GM23338 (cell line): ENCODE results near the gene SFRP5. TPM values are rescaled to one million over a fixed set of nuclear protein-coding genes. Genes with fewer than 3 reads are reported as not detected.

Experiments
- ATAC-seq: fragments of 200-7000 bp; cut with Tn5 transposase; 3 replicates; pipeline ENCODE4 v1.9.1; 2020
- DNase-seq: peaks from one replicate; pipeline ENCODE4 v3.0.0-alpha.2; 2015; ENCODE audit warnings: low spot score
- H2AFZ ChIP-seq: fragments of 200-600 bp; sonication (generic); 2 replicates; pipeline ENCODE4 v1.8.0; 2016; ENCODE audit warnings: antibody characterized with exemption, mild to moderate bottlenecking, moderate library complexity
- H3F3A ChIP-seq: fragments of 200-600 bp; sonication (generic); replicated peaks from 2 replicates; pipeline ENCODE4 v1.8.0; 2017; ENCODE audit warnings: antibody characterized with exemption, mixed run types, low read depth
- H3K27ac ChIP-seq: fragments of 200-600 bp; sonication (generic); 2 replicates; pipeline ENCODE4 v1.6.1; 2016; ENCODE audit warnings: low read depth
- H3K27me3 ChIP-seq: fragments of 200-600 bp; sonication (generic); 2 replicates; pipeline ENCODE4 v1.8.0; 2016; ENCODE audit warnings: mild to moderate bottlenecking, mixed run types, moderate library complexity; ENCODE audit not compliant: insufficient read depth
- H3K36me3 ChIP-seq: fragments of 200-600 bp; sonication (generic); 2 replicates; pipeline ENCODE4 v1.8.0; 2016; ENCODE audit warnings: mild to moderate bottlenecking; ENCODE audit not compliant: insufficient read depth
- H3K4me1 ChIP-seq: fragments of 200-600 bp; sonication (generic); 2 replicates; pipeline ENCODE4 v1.8.0; 2016; ENCODE audit warnings: mild to moderate bottlenecking, moderate library complexity; ENCODE audit not compliant: insufficient read depth
- H3K4me2 ChIP-seq: fragments of 200-600 bp; sonication (generic); 2 replicates; pipeline ENCODE4 v1.7.1; 2017; ENCODE audit warnings: mixed run types
- H3K4me3 ChIP-seq: fragments of 200-600 bp; sonication (generic); 2 replicates; pipeline ENCODE4 v1.6.1; 2016; ENCODE audit warnings: mixed run types
- H3K79me2 ChIP-seq: fragments of 200-600 bp; sonication (generic); replicated peaks from 2 replicates; pipeline ENCODE4 v1.8.0; 2017; ENCODE audit warnings: mild to moderate bottlenecking; ENCODE audit not compliant: insufficient read depth
- H3K9me2 ChIP-seq: fragments of 200-600 bp; sonication (generic); 2 replicates; pipeline ENCODE4 v1.8.0; 2017; ENCODE audit not compliant: insufficient read depth
- H4K20me1 ChIP-seq: fragments of 200-600 bp; sonication (generic); replicated peaks from 2 replicates; pipeline ENCODE4 v1.8.0; 2017; ENCODE audit warnings: mild to moderate bottlenecking; ENCODE audit not compliant: insufficient read depth
- H3K27ac Mint-ChIP-seq: 2 replicates; pipeline ENCODE4 v1.8.0; 2020; ENCODE audit warnings: inconsistent platforms, mild to moderate bottlenecking, moderate library complexity, mixed read lengths
- H3K27me3 Mint-ChIP-seq: 3 replicates; pipeline ENCODE4 v1.8.0; 2022; ENCODE audit warnings: low read depth, mild to moderate bottlenecking, moderate library complexity, mixed read lengths, inconsistent platforms; ENCODE audit not compliant: insufficient read depth, poor library complexity
- H3K36me3 Mint-ChIP-seq: 3 replicates; pipeline ENCODE4 v1.8.0; 2021; ENCODE audit warnings: low read depth, mild to moderate bottlenecking, inconsistent platforms, moderate library complexity, mixed read lengths
- H3K4me1 Mint-ChIP-seq: 3 replicates; pipeline ENCODE4 v1.8.0; 2020; ENCODE audit warnings: mild to moderate bottlenecking, inconsistent platforms, mixed read lengths
- H3K4me3 Mint-ChIP-seq: 3 replicates; pipeline ENCODE4 v1.8.0; 2021; ENCODE audit warnings: moderate library complexity, mild to moderate bottlenecking, inconsistent platforms, mixed read lengths
- H3K9me3 Mint-ChIP-seq: 3 replicates; pipeline ENCODE4 v1.8.0; 2020; ENCODE audit warnings: moderate library complexity, mild to moderate bottlenecking, inconsistent platforms, mixed read lengths
- CREB1 ChIP-seq: fragments of 250-450 bp; sonication (Bioruptor Pico); IDR thresholded peaks from 2 replicates; pipeline ENCODE4 v1.5.0; 2020; ENCODE audit warnings: low read depth, mild to moderate bottlenecking, moderate library complexity
- EZH2 ChIP-seq: fragments of 200-600 bp; sonication (generic); IDR thresholded peaks from one replicate; pipeline ENCODE4 v1.8.0; 2017; ENCODE audit warnings: antibody characterized with exemption, mild to moderate bottlenecking, low read depth; ENCODE audit not compliant: unreplicated experiment
- EZH2phosphoT487 ChIP-seq: fragments of 200-600 bp; sonication (generic); IDR thresholded peaks from one replicate; pipeline ENCODE4 v1.8.1; 2018; ENCODE audit warnings: antibody characterized with exemption; ENCODE audit not compliant: unreplicated experiment
- JUNB ChIP-seq: IDR thresholded peaks from one replicate; pipeline ENCODE4 v1.6.1; 2016; ENCODE audit warnings: antibody characterized with exemption; ENCODE audit not compliant: unreplicated experiment
- NANOG ChIP-seq: IDR thresholded peaks from 2 replicates; pipeline ENCODE4 v1.6.1; 2016; ENCODE audit warnings: antibody characterized with exemption, borderline replicate concordance
- POLR2AphosphoS5 ChIP-seq: IDR thresholded peaks from 2 replicates; pipeline ENCODE4 v1.6.1; 2016; ENCODE audit warnings: antibody characterized with exemption, low read depth
- STAT1 ChIP-seq: IDR thresholded peaks from one replicate; pipeline ENCODE4 v1.6.1; 2016; ENCODE audit warnings: antibody characterized with exemption; ENCODE audit not compliant: unreplicated experiment
- ZNF114 ChIP-seq: fragments of 250-450 bp; sonication (Bioruptor Pico); IDR thresholded peaks from 2 replicates; pipeline ENCODE4 v1.5.0; 2020; ENCODE audit warnings: mild to moderate bottlenecking, moderate library complexity
- ZNF331 ChIP-seq: fragments of 250-450 bp; sonication (Bioruptor Pico); IDR thresholded peaks from 2 replicates; pipeline ENCODE4 v1.5.0; 2020; ENCODE audit warnings: low read depth, mild to moderate bottlenecking, moderate library complexity
- polyA plus RNA-seq: library from polyadenylated mRNA; unstranded; fragments of >200 nt; fragmentation: Nextera tagmentation; extraction: Ambion mirVana; gene quantifications from 2 replicates; pipeline ENCODE4 v1.2.1, GENCODE V29; 2016
- total RNA-seq: library from RNA; depleted of rRNA; stranded (reverse); fragments of >200 nt; shearing (Covaris generic); gene quantifications from 2 replicates; pipeline ENCODE4 v1.2.3, GENCODE V29; 2014
- TF ChIP-seq, protein P1 (sequence below): IDR thresholded peaks from one replicate; pipeline ENCODE4 v1.6.1; 2018; ENCODE audit warnings: antibody characterized with exemption; ENCODE audit not compliant: unreplicated experiment
- TF ChIP-seq, protein P2 (sequence below): IDR thresholded peaks from 2 replicates; pipeline ENCODE4 v1.6.1; 2016; ENCODE audit warnings: antibody characterized with exemption

Gene SFRP5
- total and polyA plus RNA-seq, 2 experiments from 2014 or later = 2.4 to 3.5 TPM

DNA sequence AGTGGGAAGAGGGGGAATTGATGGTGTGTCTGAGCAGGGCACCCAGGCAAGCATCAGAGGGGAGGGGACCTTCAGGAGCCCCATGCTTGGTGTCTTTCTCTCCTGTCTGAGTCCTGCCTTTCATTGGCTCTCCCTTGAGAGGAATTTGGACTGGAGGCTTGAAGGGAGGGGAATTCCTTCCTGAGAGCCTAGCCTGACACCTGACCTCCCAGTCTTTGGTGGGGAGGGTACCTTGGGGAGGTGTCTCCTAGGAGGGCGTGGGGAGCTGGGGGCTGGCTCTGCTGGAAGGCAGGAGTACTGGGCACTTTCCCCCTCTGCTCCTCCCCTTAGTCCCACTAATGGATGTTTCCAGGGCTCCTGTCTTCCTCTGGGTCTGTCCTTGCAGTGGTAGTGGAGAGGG, 1.3 kb upstream of the SFRP5 start:
- no peaks in the 10 kb centered on the region; the same call in 1 of the 2 replicates for H4K20me1 ChIP-seq
- no peak overlapping the region for H3K27ac ChIP-seq
- Mint-ChIP-seq H3K27me3 (peaks cover 50% of the 10 kb centered on the region), H3K4me3 (no peak overlapping the region), H3K9me3 (peaks cover 3% of the 10 kb centered on the region; the same call in 2 of the 3 replicates), H3K4me1 (peaks cover 18% of the 10 kb centered on the region), H3K36me3 (no peaks in the 10 kb centered on the region; the same call in 2 of the 3 replicates), H3K27ac (no peak overlapping the region)
- no peak overlapping the region for H3K4me2 ChIP-seq
- ATAC-seq (peak; percentile 9), DNase-seq (peak; percentile 49)
- H2AFZ ChIP-seq = no peak overlapping the region
- H3F3A ChIP-seq = no peaks in the 10 kb centered on the region
- H3K4me3 ChIP-seq = no peak overlapping the region
- H3K4me1 ChIP-seq = peaks cover 12% of the 10 kb centered on the region
- H3K36me3 ChIP-seq = no peaks in the 10 kb centered on the region; the same call in 1 of the 2 replicates
- TF ChIP-seq EZH2phosphoT487 = no peak
- no peak for TF ChIP-seq NANOG
- TF ChIP-seq, protein P1, sequence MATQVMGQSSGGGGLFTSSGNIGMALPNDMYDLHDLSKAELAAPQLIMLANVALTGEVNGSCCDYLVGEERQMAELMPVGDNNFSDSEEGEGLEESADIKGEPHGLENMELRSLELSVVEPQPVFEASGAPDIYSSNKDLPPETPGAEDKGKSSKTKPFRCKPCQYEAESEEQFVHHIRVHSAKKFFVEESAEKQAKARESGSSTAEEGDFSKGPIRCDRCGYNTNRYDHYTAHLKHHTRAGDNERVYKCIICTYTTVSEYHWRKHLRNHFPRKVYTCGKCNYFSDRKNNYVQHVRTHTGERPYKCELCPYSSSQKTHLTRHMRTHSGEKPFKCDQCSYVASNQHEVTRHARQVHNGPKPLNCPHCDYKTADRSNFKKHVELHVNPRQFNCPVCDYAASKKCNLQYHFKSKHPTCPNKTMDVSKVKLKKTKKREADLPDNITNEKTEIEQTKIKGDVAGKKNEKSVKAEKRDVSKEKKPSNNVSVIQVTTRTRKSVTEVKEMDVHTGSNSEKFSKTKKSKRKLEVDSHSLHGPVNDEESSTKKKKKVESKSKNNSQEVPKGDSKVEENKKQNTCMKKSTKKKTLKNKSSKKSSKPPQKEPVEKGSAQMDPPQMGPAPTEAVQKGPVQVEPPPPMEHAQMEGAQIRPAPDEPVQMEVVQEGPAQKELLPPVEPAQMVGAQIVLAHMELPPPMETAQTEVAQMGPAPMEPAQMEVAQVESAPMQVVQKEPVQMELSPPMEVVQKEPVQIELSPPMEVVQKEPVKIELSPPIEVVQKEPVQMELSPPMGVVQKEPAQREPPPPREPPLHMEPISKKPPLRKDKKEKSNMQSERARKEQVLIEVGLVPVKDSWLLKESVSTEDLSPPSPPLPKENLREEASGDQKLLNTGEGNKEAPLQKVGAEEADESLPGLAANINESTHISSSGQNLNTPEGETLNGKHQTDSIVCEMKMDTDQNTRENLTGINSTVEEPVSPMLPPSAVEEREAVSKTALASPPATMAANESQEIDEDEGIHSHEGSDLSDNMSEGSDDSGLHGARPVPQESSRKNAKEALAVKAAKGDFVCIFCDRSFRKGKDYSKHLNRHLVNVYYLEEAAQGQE = no peak
- no peak for TF ChIP-seq STAT1
- peaks cover 49% of the 10 kb centered on the region for H3K27me3 ChIP-seq
- H3K79me2 ChIP-seq = no peaks in the 10 kb centered on the region
- H3K9me2 ChIP-seq = no peaks in the 10 kb centered on the region

DNA sequence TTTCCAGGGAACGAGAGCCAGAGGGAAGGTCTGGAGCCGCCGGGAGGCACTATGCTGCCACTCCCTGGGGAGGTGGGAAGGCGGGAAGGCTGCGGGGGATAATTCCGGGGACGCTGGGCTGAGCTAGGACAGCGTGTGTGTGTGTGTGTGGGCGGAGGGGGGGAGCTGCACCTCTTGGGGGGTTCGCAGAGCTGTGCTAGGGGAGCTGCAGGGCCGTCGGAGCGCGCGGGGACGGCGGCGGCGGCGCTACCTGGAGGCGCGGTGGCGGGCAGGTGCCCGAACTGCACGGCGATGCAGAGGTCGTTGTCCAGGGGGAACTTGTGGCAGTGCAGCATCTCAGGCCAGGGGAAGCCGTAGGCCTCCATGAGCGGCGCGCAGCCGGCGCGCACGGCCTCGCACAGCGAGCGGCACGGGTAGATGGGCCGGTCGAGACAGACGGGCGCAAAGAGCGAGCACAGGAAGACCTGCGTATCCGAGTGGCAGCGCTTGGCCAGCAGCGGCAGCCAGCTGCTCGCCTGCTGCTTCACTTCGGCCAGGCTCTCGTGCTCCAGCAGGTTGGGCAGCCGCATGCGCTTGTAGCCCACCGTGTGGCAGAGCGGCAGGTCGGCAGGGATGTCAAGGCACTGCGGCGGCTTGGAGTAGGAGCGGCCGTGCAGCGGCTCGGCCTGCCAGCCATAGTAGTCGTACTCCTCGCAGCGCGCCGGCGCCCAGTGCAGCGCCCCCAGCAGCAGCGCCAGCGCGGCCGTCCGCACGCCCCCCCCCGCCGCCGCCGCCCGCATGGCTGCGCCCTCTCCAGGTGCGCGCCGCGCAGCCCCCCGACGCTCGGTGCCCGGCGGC, 526 bp downstream of the SFRP5 start:
- H3K27me3 Mint-ChIP-seq = peaks cover 50% of the 10 kb centered on the region
- peak overlapping the region; percentile 70 for H3K4me3 ChIP-seq
- DNase-seq = peak; percentile 71
- peak overlapping the region; percentile 90 for H2AFZ ChIP-seq
- H3K4me1 Mint-ChIP-seq = peaks cover 16% of the 10 kb centered on the region
- H3K9me3 Mint-ChIP-seq = peaks cover 3% of the 10 kb centered on the region; the same call in 2 of the 3 replicates
- H3K36me3 Mint-ChIP-seq = no peaks in the 10 kb centered on the region; the same call in 2 of the 3 replicates
- H3K4me1 ChIP-seq = peaks cover 10% of the 10 kb centered on the region; the same call in 1 of the 2 replicates
- H3K79me2 ChIP-seq = no peaks in the 10 kb centered on the region
- ATAC-seq = peak; percentile 61
- no peak overlapping the region for H3K27ac Mint-ChIP-seq
- H3K4me3 Mint-ChIP-seq = peak overlapping the region; percentile 82
- H3K27me3 ChIP-seq = peaks cover 49% of the 10 kb centered on the region
- H4K20me1 ChIP-seq = no peaks in the 10 kb centered on the region; the same call in 1 of the 2 replicates
- no peak overlapping the region for H3K27ac ChIP-seq
- no peaks in the 10 kb centered on the region for H3F3A ChIP-seq
- no peaks in the 10 kb centered on the region for H3K9me2 ChIP-seq
- H3K4me2 ChIP-seq = peak overlapping the region; percentile 91
- H3K36me3 ChIP-seq = no peaks in the 10 kb centered on the region
- peak; percentile 75 for TF ChIP-seq EZH2
- TF ChIP-seq ZNF114 (CRISPR knock-in tag) = no peak
- TF ChIP-seq, protein P1 = no peak
- 0 out of 2 replicates have a peak, but pooled peaks have one; percentile 7 for TF ChIP-seq POLR2AphosphoS5
- no peak for TF ChIP-seq CREB1
- TF ChIP-seq, protein P2, sequence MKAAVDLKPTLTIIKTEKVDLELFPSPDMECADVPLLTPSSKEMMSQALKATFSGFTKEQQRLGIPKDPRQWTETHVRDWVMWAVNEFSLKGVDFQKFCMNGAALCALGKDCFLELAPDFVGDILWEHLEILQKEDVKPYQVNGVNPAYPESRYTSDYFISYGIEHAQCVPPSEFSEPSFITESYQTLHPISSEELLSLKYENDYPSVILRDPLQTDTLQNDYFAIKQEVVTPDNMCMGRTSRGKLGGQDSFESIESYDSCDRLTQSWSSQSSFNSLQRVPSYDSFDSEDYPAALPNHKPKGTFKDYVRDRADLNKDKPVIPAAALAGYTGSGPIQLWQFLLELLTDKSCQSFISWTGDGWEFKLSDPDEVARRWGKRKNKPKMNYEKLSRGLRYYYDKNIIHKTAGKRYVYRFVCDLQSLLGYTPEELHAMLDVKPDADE = no peak
- no peak for TF ChIP-seq ZNF331 (CRISPR knock-in tag)
- no peak for TF ChIP-seq JUNB
- TF ChIP-seq STAT1 = no peak
- TF ChIP-seq NANOG = no peak
- TF ChIP-seq EZH2phosphoT487 = no peak
